Trophoblast cell (in vitro differentiated cells and primary cell): ENCODE results near the gene RASGRP3.
A peak's percentile ranks its signal among the peaks of the same experiment; 100 is the strongest.
"Not testable (repeated sequence)": the region's sequence is repeated elsewhere in the genome, so short reads cannot be mapped to it uniquely, and the experiment has no call there.

Source experiments
- DNase-seq, 2 donors: peaks; one replicate each; pipeline ENCODE4 v3.0.0-alpha.2; 2016
- H2AFZ ChIP-seq: 2 replicates; pipeline ENCODE4 v1.6.1; 2013; ENCODE audit warnings: low read length, moderate library complexity, mild to moderate bottlenecking; ENCODE audit not compliant: insufficient read depth, poor library complexity
- H2AK5ac ChIP-seq: 2 replicates; pipeline ENCODE4 v1.6.1; 2013; ENCODE audit warnings: mild to moderate bottlenecking, low read length
- H2BK120ac ChIP-seq: 2 replicates; pipeline ENCODE4 v1.6.1; 2013; ENCODE audit warnings: low read length, mild to moderate bottlenecking, moderate library complexity; ENCODE audit not compliant: insufficient read depth, poor library complexity
- H2BK12ac ChIP-seq: 2 replicates; pipeline ENCODE4 v1.6.1; 2013; ENCODE audit warnings: mild to moderate bottlenecking, low read length, moderate library complexity
- H2BK5ac ChIP-seq: 2 replicates; pipeline ENCODE4 v1.6.1; 2013; ENCODE audit warnings: low read length, low read depth, moderate library complexity, mild to moderate bottlenecking; ENCODE audit not compliant: poor library complexity
- H3K14ac ChIP-seq: 2 replicates; pipeline ENCODE4 v1.6.1; 2013; ENCODE audit warnings: mild to moderate bottlenecking, low read length
- H3K18ac ChIP-seq: 2 replicates; pipeline ENCODE4 v1.6.1; 2013; ENCODE audit warnings: mild to moderate bottlenecking, low read length
- H3K23ac ChIP-seq: 2 replicates; pipeline ENCODE4 v1.6.1; 2013; ENCODE audit warnings: low read length
- H3K27ac ChIP-seq: 2 replicates; pipeline ENCODE4 v1.5.1; 2013; ENCODE audit warnings: low read depth, mild to moderate bottlenecking, inconsistent platforms, low read length, moderate library complexity
- H3K27me3 ChIP-seq: 2 replicates; pipeline ENCODE4 v1.6.1; 2013; ENCODE audit warnings: inconsistent platforms, mild to moderate bottlenecking, low read length, moderate library complexity; ENCODE audit not compliant: insufficient read depth
- H3K36me3 ChIP-seq, 2 experiments: 1 replicate in 1 of 2; 2 replicates in 1 of 2; pipeline ENCODE4 v1.6.1; 2013; ENCODE audit warnings: low read length in 2 of 2, mild to moderate bottlenecking in 2 of 2, moderate library complexity in 1 of 2; ENCODE audit not compliant: insufficient read depth in 2 of 2, control insufficient read depth in 1 of 2
- H3K4ac ChIP-seq: 2 replicates; pipeline ENCODE4 v1.6.1; 2013; ENCODE audit warnings: low read depth, mild to moderate bottlenecking, low read length, moderate library complexity
- H3K4me1 ChIP-seq, 2 experiments: 1 replicate in 1 of 2; 2 replicates in 1 of 2; pipeline ENCODE4 v1.6.1; 2013; ENCODE audit warnings: low read length in 2 of 2, mild to moderate bottlenecking in 2 of 2, moderate library complexity in 1 of 2; ENCODE audit not compliant: insufficient read depth in 2 of 2, control insufficient read depth in 1 of 2
- H3K4me2 ChIP-seq: 2 replicates; pipeline ENCODE4 v1.6.1; 2013; ENCODE audit warnings: inconsistent platforms, mild to moderate bottlenecking, low read length, moderate library complexity
- H3K4me3 ChIP-seq: 2 replicates; pipeline ENCODE4 v1.5.1; 2013; ENCODE audit warnings: mild to moderate bottlenecking, low read depth, low read length, inconsistent platforms
- H3K79me1 ChIP-seq: one replicate; pipeline ENCODE4 v1.6.1; 2013; ENCODE audit warnings: low read length
- H3K79me2 ChIP-seq: 2 replicates; pipeline ENCODE4 v1.6.1; 2013; ENCODE audit warnings: low read length, mild to moderate bottlenecking; ENCODE audit not compliant: control insufficient read depth, insufficient read depth, poor library complexity
- H3K9ac ChIP-seq: 2 replicates; pipeline ENCODE4 v1.6.1; 2013; ENCODE audit warnings: mild to moderate bottlenecking, low read length
- H3K9me3 ChIP-seq: 2 replicates; pipeline ENCODE4 v1.6.1; 2013; ENCODE audit warnings: low read depth, mild to moderate bottlenecking, control low read depth, inconsistent platforms, low read length; ENCODE audit not compliant: insufficient read depth
- H4K12ac ChIP-seq: 2 replicates; pipeline ENCODE4 v1.6.1; 2013; ENCODE audit warnings: low read depth, mild to moderate bottlenecking, low read length, moderate library complexity
- H4K8ac ChIP-seq: 2 replicates; pipeline ENCODE4 v1.6.1; 2013; ENCODE audit warnings: low read depth, mild to moderate bottlenecking, low read length, moderate library complexity
- H4K91ac ChIP-seq: one replicate; pipeline ENCODE4 v1.6.1; 2013; ENCODE audit warnings: low read depth, mild to moderate bottlenecking, low read length, moderate library complexity
- WGBS: extraction: QIAGEN DNeasy Blood & Tissue Kit; methylation state at CpG from one replicate; pipeline ENCODE4 v1.1.7; 2013; ENCODE audit warnings: missing lambda C conversion rate; ENCODE audit not compliant: insufficient read length, insufficient coverage; ENCODE audit errors: extremely low coverage; 5-methylcytosine and 5-hydroxymethylcytosine counted together

Gene RASGRP3

GRCh38 chr2:33457556-33458247 is 18.7 kb upstream of the RASGRP3 start:
- no peak overlapping the region for H3K4me3 ChIP-seq
- no peak overlapping the region for H2BK120ac ChIP-seq
- no peaks in the 10 kb centered on the region for H3K79me1 ChIP-seq
- H3K18ac ChIP-seq: no peak overlapping the region
- no peaks in the 10 kb centered on the region for H3K4me1 ChIP-seq
- no peak overlapping the region for H4K8ac ChIP-seq
- no peaks in the 10 kb centered on the region for H3K27me3 ChIP-seq
- H4K91ac ChIP-seq: no peak overlapping the region
- no peak overlapping the region for H3K14ac ChIP-seq
- no peaks in the 10 kb centered on the region for H3K79me2 ChIP-seq
- H3K27ac ChIP-seq: no peak overlapping the region
- H3K36me3 ChIP-seq: no peaks in the 10 kb centered on the region
- H3K4ac ChIP-seq: no peak overlapping the region
- no peak overlapping the region for H2BK12ac ChIP-seq
- no peak overlapping the region for H2AFZ ChIP-seq
- H4K12ac ChIP-seq: no peak overlapping the region
- H3K9ac ChIP-seq: no peak overlapping the region
- H2AK5ac ChIP-seq: no peak overlapping the region
- no peak overlapping the region for H2BK5ac ChIP-seq
- no peak overlapping the region for H3K4me2 ChIP-seq
- WGBS: no CpG with 5 or more reads among the region's 8 CpGs
- no peak overlapping the region for H3K23ac ChIP-seq
- H3K9me3 ChIP-seq: peaks cover 2% of the 10 kb centered on the region
- peak; percentile 79 to 87 for DNase-seq

- Histone ChIP-seq H2AK5ac (no peak overlapping the region), H3K4me2 (no peak overlapping the region), H3K4me1 (no peaks in the 10 kb centered on the region), H3K27ac (no peak overlapping the region), H4K8ac (no peak overlapping the region), H3K4ac (no peak overlapping the region), H2BK120ac (no peak overlapping the region), H4K12ac (no peak overlapping the region), H3K18ac (no peak overlapping the region), H2BK5ac (no peak overlapping the region), H3K23ac (no peak overlapping the region), H3K79me1 (no peaks in the 10 kb centered on the region), H3K27me3 (no peaks in the 10 kb centered on the region), H3K79me2 (no peaks in the 10 kb centered on the region), H2BK12ac (no peak overlapping the region), H4K91ac (no peak overlapping the region), H3K14ac (no peak overlapping the region), H3K9me3 (no peaks in the 10 kb centered on the region), H3K4me3 (no peak overlapping the region), H3K36me3 (no peaks in the 10 kb centered on the region), H2AFZ (no peak overlapping the region), H3K9ac (no peak overlapping the region)
- no CpG with 5 or more reads among the region's 3 CpGs for WGBS
- DNase-seq: no peak
Measured at GRCh38 chr2:33458248-33458819, 18.1 kb upstream of the RASGRP3 start.

GRCh38 chr2:33459745-33460144 is 16.7 kb upstream of the RASGRP3 start:
- no peak overlapping the region for H3K4me3 ChIP-seq
- no peaks in the 10 kb centered on the region for H3K79me1 ChIP-seq
- no peak overlapping the region for H4K12ac ChIP-seq
- no peak overlapping the region for H3K27ac ChIP-seq
- no peak overlapping the region for H4K91ac ChIP-seq
- no peak overlapping the region for H2BK12ac ChIP-seq
- H3K14ac ChIP-seq: no peak overlapping the region
- H4K8ac ChIP-seq: no peak overlapping the region
- DNase-seq: no peak
- H2BK5ac ChIP-seq: no peak overlapping the region
- no peak overlapping the region for H2BK120ac ChIP-seq
- no peak overlapping the region for H3K9ac ChIP-seq
- H3K36me3 ChIP-seq: no peaks in the 10 kb centered on the region
- no peak overlapping the region for H3K18ac ChIP-seq
- no peak overlapping the region for H3K4me2 ChIP-seq
- H2AFZ ChIP-seq: no peak overlapping the region
- H2AK5ac ChIP-seq: no peak overlapping the region
- no peak overlapping the region for H3K23ac ChIP-seq
- no peaks in the 10 kb centered on the region for H3K27me3 ChIP-seq
- no peaks in the 10 kb centered on the region for H3K9me3 ChIP-seq
- no CpG with 5 or more reads among the region's 2 CpGs for WGBS
- no peaks in the 10 kb centered on the region for H3K79me2 ChIP-seq
- no peaks in the 10 kb centered on the region for H3K4me1 ChIP-seq
- no peak overlapping the region for H3K4ac ChIP-seq

GRCh38 chr2:33462512-33462911 is 13.9 kb upstream of the RASGRP3 start:
- not testable (repeated sequence) for H3K79me1 ChIP-seq, H3K4me3 ChIP-seq, H2BK120ac ChIP-seq, H3K23ac ChIP-seq, H3K14ac ChIP-seq, H3K79me2 ChIP-seq, H4K12ac ChIP-seq, H3K18ac ChIP-seq, H3K27ac ChIP-seq, H3K9ac ChIP-seq, H3K4ac ChIP-seq, H2BK5ac ChIP-seq, H3K9me3 ChIP-seq, H3K27me3 ChIP-seq, H3K4me1 ChIP-seq, H2BK12ac ChIP-seq, H2AFZ ChIP-seq, H2AK5ac ChIP-seq, H3K4me2 ChIP-seq, DNase-seq, H3K36me3 ChIP-seq, H4K8ac ChIP-seq, H4K91ac ChIP-seq
- no CpG with 5 or more reads among the region's 8 CpGs for WGBS
